ENCODE data around the gene YY1AP1. TPM values are rescaled to one million over a fixed set of nuclear protein-coding genes. Genes with fewer than 3 reads are reported as not detected.
"Not testable (repeated sequence)": the region's sequence is repeated elsewhere in the genome, so short reads cannot be mapped to it uniquely, and the experiment has no call there.

The YY1AP1 gene
- total RNA-seq, 6 experiments from 2014 or later, result 39.6 to 50.7 (median 42.0) TPM

- Mint-ChIP-seq H3K4me1 (ENCODE audit: low read depth) (no peaks in the 10 kb centered on the region), H3K27ac (no peak overlapping the region), H3K27me3 (ENCODE audit: insufficient read depth) (peaks cover 8% of the 10 kb centered on the region), H3K4me3 (no peak overlapping the region), H3K9me3 (peaks cover 12% of the 10 kb centered on the region; the same call in 1 of the 2 replicates), H3K36me3 (ENCODE audit: low read depth) (no peaks in the 10 kb centered on the region)
- no peak for TF ChIP-seq CTCF (IDR thresholded peaks at IDR 0.05)
- no peak for DNase-seq
Measured at GRCh38 chr1:155623357-155623756, 65.2 kb downstream of the YY1AP1 start.

DNA sequence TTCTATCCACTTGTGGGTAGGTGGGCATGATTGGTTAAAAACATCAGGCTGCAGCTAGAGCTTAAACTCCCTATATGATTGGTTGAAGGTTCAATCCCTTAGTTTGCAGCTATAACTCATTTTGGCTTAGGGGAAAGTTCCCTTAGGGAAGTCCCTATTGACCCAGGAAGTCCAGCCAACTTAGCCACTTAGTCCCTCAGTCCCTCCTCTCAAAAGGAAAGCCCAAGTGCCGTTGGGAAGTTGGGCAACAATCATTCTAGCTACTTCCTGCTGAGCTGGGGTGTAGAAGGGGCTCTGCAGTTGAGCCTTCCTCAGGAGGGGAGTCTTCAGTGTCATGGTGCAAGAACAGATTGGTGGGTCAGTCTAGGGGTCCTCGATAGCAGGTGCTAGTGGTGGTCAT is 66.4 kb downstream of the YY1AP1 start:
- DNase-seq, result no peak
- Mint-ChIP-seq H3K27ac (no peak overlapping the region), H3K36me3 (ENCODE audit: low read depth) (no peaks in the 10 kb centered on the region), H3K9me3 (peaks cover 12% of the 10 kb centered on the region; the same call in 1 of the 2 replicates), H3K27me3 (ENCODE audit: insufficient read depth) (peaks cover 8% of the 10 kb centered on the region), H3K4me3 (no peak overlapping the region), H3K4me1 (ENCODE audit: low read depth) (no peaks in the 10 kb centered on the region)
- no peak for TF ChIP-seq CTCF (IDR thresholded peaks at IDR 0.05)

- not testable (repeated sequence) for H3K27me3 Mint-ChIP-seq (ENCODE audit: insufficient read depth); H3K4me1 Mint-ChIP-seq (ENCODE audit: low read depth); DNase-seq; H3K9me3 Mint-ChIP-seq; H3K4me3 Mint-ChIP-seq; H3K27ac Mint-ChIP-seq
- peaks cover 11% of the 10 kb centered on the region for H3K36me3 Mint-ChIP-seq (ENCODE audit: low read depth)
Measured at GRCh38 chr1:155613226-155613625, 75.3 kb downstream of the YY1AP1 start.

DNA sequence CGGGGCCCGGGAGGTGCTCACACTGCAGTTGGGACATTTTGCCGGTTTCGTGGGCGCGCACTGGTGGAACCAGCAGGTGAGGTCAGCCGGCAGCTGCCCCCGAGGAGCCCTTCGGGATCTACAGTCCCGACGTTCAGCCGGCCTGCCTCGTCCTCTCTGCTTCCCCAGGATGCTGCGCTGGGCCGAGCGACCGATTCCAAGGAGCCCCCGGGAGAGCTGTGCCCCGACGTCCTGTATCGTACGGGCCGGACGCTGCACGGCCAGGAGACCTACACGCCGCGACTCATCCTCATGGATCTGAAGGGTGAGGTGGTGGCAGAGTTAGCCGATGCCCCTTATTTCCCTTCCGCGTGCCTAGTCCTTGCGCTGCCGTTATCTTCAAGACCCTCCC is 78.3 kb downstream of the YY1AP1 start:
- H3K27me3 Mint-ChIP-seq (ENCODE audit: insufficient read depth); H3K4me1 Mint-ChIP-seq (ENCODE audit: low read depth); DNase-seq; H3K9me3 Mint-ChIP-seq; H3K27ac Mint-ChIP-seq: not testable (repeated sequence)
- 0 out of 2 replicates have a peak overlapping the region, but pooled peaks have one; percentile 37 for H3K4me3 Mint-ChIP-seq
- peaks cover 11% of the 10 kb centered on the region for H3K36me3 Mint-ChIP-seq (ENCODE audit: low read depth)

- no peak for TF ChIP-seq CTCF (IDR thresholded peaks at IDR 0.05)
- Mint-ChIP-seq H3K36me3 (ENCODE audit: low read depth) (peaks cover 9% of the 10 kb centered on the region), H3K27me3 (ENCODE audit: insufficient read depth) (no peaks in the 10 kb centered on the region), H3K9me3 (no peaks in the 10 kb centered on the region), H3K27ac (peak within 1 kb of the TSS; percentile 95), H3K4me3 (peak within 1 kb of the TSS; percentile 95), H3K4me1 (ENCODE audit: low read depth) (peaks cover 5% of the 10 kb centered on the region; the same call in 1 of the 2 replicates)
- DNase-seq, result peak; percentile 98
Measured at GRCh38 chr1:155609515-155610256, 78.9 kb downstream of the YY1AP1 start, which contains the start of gene MSTO1. Gene MSTO1, plus strand, starts transcription at chr1:155610218. Its CDS starts 31 bp downstream, at chr1:155610249.

Other genes with a start within 250 kb of the YY1AP1 start
- gene ASH1L, start 126.0 kb downstream of the YY1AP1 start, total RNA-seq (2021; fragmentation: NEBNext Ultra II Directional; extraction: Animal tissue kit (Norgen Biotek cat#: 25700)), result 10 to 100 TPM; 25.7 to 32.5 (median 26.7) TPM
- gene MSTO1, start 78.6 kb downstream of the YY1AP1 start, total RNA-seq (2021; fragmentation: NEBNext Ultra II Directional; extraction: Animal tissue kit (Norgen Biotek cat#: 25700)), result 10 to 100 TPM; 34.8 to 40.5 (median 37.5) TPM
- gene DAP3, start 317 bp upstream of the YY1AP1 start, total RNA-seq (2021; fragmentation: NEBNext Ultra II Directional; extraction: Animal tissue kit (Norgen Biotek cat#: 25700)), result 100 to 1,000 TPM; 100 to 110 (median 104) TPM
- 10 to 100 TPM; 24.2 to 31.3 (median 28.6) TPM for gene GON4L, start 168.4 kb upstream of the YY1AP1 start, total RNA-seq (2021; fragmentation: NEBNext Ultra II Directional; extraction: Animal tissue kit (Norgen Biotek cat#: 25700))
- 10 to 100 TPM; 38.9 to 56.0 (median 48.8) TPM for gene SYT11, start 170.8 kb upstream of the YY1AP1 start, total RNA-seq (2021; fragmentation: NEBNext Ultra II Directional; extraction: Animal tissue kit (Norgen Biotek cat#: 25700))
- 10 to 100 TPM; 26.1 to 35.4 (median 32.1) TPM for gene RIT1, start 222.6 kb upstream of the YY1AP1 start, total RNA-seq (2021; fragmentation: NEBNext Ultra II Directional; extraction: Animal tissue kit (Norgen Biotek cat#: 25700))
- gene KHDC4, start 245.6 kb upstream of the YY1AP1 start, total RNA-seq (2021; fragmentation: NEBNext Ultra II Directional; extraction: Animal tissue kit (Norgen Biotek cat#: 25700)), result 10 to 100 TPM; 22.6 to 26.1 (median 23.5) TPM